ENCODE data around the gene RBM33.

RBM33 gene

GRCh38 chr7:155729847-155730246, 85.4 kb downstream of the RBM33 start:
- no peak for DNase-seq

- no peak for DNase-seq
Measured at GRCh38 chr7:155731380-155731779, 86.9 kb downstream of the RBM33 start.

- no peak for DNase-seq
Measured at GRCh38 chr7:155731871-155732270, 87.4 kb downstream of the RBM33 start.

GRCh38 chr7:155732286-155732685, 87.8 kb downstream of the RBM33 start:
- no peak for DNase-seq

GRCh38 chr7:155733582-155734444, 89.4 kb downstream of the RBM33 start:
- no peak for DNase-seq

GRCh38 chr7:155734445-155734809, 90.0 kb downstream of the RBM33 start:
- no peak for DNase-seq

GRCh38 chr7:155735442-155736115, 91.1 kb downstream of the RBM33 start:
- no peak for DNase-seq

- no peak for DNase-seq
Measured at GRCh38 chr7:155737590-155737989, 93.1 kb downstream of the RBM33 start.

GRCh38 chr7:155738104-155738503, 93.6 kb downstream of the RBM33 start:
- DNase-seq: no peak

GRCh38 chr7:155738652-155739537, 94.4 kb downstream of the RBM33 start:
- peak; percentile 61 for DNase-seq

- DNase-seq: no peak
Measured at GRCh38 chr7:155739538-155740143, 95.2 kb downstream of the RBM33 start.

- DNase-seq: no peak
Measured at GRCh38 chr7:155741082-155741481, 96.6 kb downstream of the RBM33 start.

- no peak for DNase-seq
Measured at GRCh38 chr7:155741805-155742204, 97.3 kb downstream of the RBM33 start.

GRCh38 chr7:155743177-155743576, 98.7 kb downstream of the RBM33 start:
- DNase-seq: no peak

GRCh38 chr7:155744971-155745683, 100.7 kb downstream of the RBM33 start:
- DNase-seq: no peak

- DNase-seq: no peak
Measured at GRCh38 chr7:155745737-155746136, 101.3 kb downstream of the RBM33 start.

GRCh38 chr7:155746188-155746587, 101.7 kb downstream of the RBM33 start:
- DNase-seq: no peak

GRCh38 chr7:155747209-155747608, 102.7 kb downstream of the RBM33 start:
- no peak for DNase-seq

- DNase-seq: no peak
Measured at GRCh38 chr7:155749578-155749977, 105.1 kb downstream of the RBM33 start.

- no peak for DNase-seq
Measured at GRCh38 chr7:155750255-155751125, 106.0 kb downstream of the RBM33 start.

- DNase-seq: no peak
Measured at GRCh38 chr7:155751409-155751808, 106.9 kb downstream of the RBM33 start.
